Mononuclear cell (primary cell): Measurements from ENCODE around the gene STEAP1. TPM values are rescaled to one million over a fixed set of nuclear protein-coding genes. Genes with fewer than 3 reads are reported as not detected.
"Not testable (repeated sequence)": the region's sequence is repeated elsewhere in the genome, so short reads cannot be mapped to it uniquely, and the experiment has no call there.

Experiments
- H3K27me3 ChIP-seq: 2 replicates; pipeline ENCODE4 v1.6.0; 2011; ENCODE audit warnings: low read length, control low read depth; ENCODE audit not compliant: insufficient read depth
- H3K4me1 ChIP-seq: 2 replicates; pipeline ENCODE4 v1.5.1; 2011; ENCODE audit warnings: mild to moderate bottlenecking, low read length, control low read depth; ENCODE audit not compliant: insufficient read depth
- H3K4me3 ChIP-seq: 2 replicates; pipeline ENCODE4 v1.5.1; 2011; ENCODE audit warnings: mild to moderate bottlenecking, low read length, moderate library complexity
- H3K9me3 ChIP-seq: 2 replicates; pipeline ENCODE4 v1.5.1; 2011; ENCODE audit warnings: low read depth, mild to moderate bottlenecking, control low read depth, low read length
- total RNA-seq: library from RNA; depleted of rRNA; stranded (reverse); fragments of >200 nt; gene quantifications from one replicate; pipeline ENCODE4 v1.2.3, GENCODE V29; 2012

Gene STEAP1
- 0.21 TPM for total RNA-seq

DNA sequence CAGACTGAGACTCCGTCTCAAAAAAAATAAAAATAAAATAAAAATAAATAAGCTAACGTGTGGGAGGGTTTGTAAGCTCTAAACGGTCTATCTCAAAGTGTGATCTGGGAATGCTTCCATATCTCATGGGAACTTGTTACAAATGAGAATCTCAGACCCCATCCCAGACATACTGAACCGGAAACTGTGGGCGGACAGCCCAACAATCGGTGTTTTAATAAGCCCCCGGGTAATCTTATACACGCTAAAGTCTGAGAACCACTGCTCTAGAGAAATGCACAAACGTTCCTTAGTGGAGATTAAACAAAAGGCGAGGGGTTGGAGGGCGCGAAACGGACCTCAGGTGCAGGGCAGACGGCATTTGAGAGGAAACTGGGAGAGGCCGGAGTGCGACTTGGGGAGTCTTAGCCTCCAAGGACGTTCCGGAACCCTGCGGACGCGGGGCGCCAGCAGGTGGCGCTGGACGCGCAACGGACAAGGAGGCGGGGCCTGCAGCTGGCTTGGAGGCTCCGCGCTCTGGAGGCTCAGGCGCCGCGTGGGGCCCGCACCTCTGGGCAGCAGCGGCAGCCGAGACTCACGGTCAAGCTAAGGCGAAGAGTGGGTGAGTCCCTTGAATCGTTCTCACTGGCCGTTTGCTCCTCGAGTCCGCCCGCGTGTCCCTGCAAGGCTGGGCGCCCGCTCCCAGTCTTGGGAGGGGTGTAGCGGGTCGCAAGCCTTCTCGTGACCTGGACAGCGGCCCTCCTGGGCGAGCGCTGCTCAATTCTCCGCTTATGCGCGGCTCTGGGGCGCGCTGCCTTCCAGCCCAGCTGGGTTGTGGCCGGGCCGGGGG, at the start of gene STEAP1:
STEAP1 (plus strand) TSS at position 527 of the 829 bp plus-strand sequence. CDS start 5,320 bp downstream, outside the sequence.
- not testable (repeated sequence) for H3K9me3 ChIP-seq, H3K27me3 ChIP-seq, H3K4me1 ChIP-seq
- peak within 1 kb of the TSS; percentile 15 for H3K4me3 ChIP-seq

DNA sequence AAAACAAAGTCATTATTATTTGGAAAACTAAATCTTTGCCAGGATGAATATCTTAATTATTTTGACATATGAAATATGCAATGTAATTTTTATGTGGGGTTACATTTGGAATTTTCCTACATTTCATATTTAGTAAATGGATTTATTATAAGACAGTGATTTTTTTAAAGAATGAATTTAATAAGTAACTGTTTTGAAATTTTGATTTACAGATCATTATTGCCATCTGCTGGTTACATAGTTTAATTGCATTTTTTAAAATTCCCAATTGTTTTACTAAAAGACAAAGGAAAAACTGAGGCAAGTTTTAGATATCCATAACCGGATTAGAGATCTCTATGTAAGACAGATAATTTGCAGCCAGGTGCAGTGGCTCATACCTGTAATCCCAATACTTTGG, 39.3 kb upstream of the STEAP1 start:
- not testable (repeated sequence) for H3K4me3 ChIP-seq, H3K4me1 ChIP-seq, H3K9me3 ChIP-seq
- peaks cover 10% of the 10 kb centered on the region for H3K27me3 ChIP-seq

DNA sequence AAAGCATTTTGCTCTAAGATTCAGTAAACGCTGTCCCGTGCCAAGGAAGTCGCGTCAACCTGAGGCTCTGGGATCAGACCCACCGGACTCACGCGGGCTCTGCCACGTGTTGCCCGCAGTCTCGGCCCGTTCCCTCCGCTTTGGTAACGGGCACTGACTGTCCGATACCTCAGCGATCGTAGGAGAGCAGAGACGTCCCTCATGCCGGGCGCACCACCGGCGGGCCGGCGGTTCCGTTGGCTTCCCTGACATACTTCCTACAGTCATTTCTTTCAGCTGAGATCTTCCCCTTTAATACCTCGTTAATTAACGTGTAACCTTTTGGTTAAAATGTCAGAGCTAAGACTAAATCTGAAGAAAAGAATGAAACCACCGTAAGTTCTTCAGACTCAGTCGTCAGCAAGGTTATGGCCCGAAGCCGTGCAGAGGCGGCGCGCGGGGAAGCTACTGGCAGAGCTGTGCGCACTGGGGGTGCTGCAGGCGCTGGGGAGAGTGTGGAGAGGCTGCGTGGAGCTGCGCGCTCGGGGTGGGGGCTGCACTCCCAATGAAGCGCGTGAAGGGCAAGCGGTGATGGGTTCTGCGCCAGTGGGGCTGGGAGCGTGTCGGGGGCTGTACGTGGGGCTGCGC, 35.6 kb upstream of the STEAP1 start:
- H3K9me3 ChIP-seq, H3K4me3 ChIP-seq, H3K4me1 ChIP-seq: not testable (repeated sequence)
- peaks cover 12% of the 10 kb centered on the region for H3K27me3 ChIP-seq

DNA sequence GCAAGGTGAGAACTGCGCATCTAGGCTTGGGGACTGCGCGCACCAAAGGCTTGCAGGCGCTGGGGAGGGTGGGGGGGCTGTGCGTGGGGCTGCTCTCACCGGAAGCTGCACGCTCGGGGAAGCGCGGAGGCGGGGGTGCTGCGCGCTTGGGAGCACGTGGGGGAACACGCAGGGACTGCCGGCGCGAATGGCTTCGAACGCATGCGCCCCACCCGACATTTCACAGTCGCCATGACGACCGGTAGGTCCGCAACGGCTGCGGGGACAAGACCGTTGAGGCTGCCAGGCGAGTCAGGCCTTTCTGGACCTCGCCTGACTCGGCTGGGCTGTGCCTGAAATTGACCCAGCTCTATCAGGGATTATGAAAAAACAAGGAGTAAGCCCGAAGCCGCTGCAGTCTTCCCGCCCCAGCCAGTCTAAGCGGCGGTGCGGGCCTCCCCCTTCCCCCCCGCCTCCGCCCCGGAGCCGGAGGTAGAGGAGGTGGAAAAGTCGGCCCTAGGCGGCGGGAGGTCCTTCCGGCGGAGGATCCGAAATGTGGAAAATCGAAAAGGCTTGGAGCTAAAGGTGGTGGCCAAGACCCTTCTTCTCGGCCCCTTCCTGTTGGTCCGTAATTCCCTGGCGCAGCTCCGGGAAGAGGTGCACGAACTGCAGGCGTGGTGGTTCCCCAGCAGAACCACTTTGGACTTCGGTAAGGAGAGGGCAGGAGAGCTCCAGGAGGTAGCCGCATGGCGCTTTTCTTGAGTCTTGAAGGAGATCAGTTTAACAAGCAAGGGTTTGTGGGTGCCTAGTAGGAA, 34.9 kb upstream of the STEAP1 start:
- Histone ChIP-seq H3K27me3 (peaks cover 12% of the 10 kb centered on the region), H3K4me1 (no peaks in the 10 kb centered on the region), H3K9me3 (no peaks in the 10 kb centered on the region), H3K4me3 (no peak overlapping the region)

DNA sequence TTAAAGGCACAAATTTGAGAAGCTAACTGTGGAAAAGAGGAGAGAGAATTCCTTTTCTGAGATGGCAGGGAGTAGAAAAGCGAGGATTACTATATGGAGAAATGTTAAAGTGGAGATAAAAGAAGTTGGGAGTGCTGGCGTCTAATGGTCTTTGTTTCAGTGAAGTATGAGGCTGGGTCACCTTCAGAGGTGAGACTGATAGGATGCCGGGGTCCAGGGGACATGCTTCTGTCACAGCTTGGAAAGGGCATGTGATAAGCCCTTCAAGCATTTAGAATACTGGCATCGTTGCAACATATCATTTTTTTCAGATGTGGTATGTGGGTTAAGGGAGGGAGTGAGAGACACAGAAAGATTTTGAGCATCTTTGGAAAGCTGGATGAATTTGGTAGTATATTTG, 34.1 kb upstream of the STEAP1 start:
- H3K4me3 ChIP-seq, H3K9me3 ChIP-seq, H3K4me1 ChIP-seq: not testable (repeated sequence)
- H3K27me3 ChIP-seq: peaks cover 12% of the 10 kb centered on the region

DNA sequence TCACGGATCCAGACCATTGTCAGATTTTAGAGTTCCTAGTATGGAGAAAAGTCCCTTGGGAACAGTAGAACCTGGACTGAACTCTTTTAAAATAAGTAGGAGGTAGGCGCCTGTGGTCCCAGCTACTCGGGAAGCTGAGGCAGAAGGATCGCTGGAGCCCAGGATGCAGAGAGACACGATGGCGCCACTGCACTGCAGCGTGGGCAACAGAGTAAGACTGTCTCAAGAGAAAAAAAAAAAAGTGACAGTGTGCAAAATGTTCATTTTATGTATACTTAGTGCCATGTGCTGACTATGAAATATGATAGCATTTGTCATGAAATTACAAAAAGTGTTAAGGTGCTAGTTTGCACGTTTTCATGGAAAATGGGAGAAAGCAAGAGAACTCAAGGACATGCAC, 22.5 kb upstream of the STEAP1 start:
- not testable (repeated sequence) for H3K9me3 ChIP-seq

DNA sequence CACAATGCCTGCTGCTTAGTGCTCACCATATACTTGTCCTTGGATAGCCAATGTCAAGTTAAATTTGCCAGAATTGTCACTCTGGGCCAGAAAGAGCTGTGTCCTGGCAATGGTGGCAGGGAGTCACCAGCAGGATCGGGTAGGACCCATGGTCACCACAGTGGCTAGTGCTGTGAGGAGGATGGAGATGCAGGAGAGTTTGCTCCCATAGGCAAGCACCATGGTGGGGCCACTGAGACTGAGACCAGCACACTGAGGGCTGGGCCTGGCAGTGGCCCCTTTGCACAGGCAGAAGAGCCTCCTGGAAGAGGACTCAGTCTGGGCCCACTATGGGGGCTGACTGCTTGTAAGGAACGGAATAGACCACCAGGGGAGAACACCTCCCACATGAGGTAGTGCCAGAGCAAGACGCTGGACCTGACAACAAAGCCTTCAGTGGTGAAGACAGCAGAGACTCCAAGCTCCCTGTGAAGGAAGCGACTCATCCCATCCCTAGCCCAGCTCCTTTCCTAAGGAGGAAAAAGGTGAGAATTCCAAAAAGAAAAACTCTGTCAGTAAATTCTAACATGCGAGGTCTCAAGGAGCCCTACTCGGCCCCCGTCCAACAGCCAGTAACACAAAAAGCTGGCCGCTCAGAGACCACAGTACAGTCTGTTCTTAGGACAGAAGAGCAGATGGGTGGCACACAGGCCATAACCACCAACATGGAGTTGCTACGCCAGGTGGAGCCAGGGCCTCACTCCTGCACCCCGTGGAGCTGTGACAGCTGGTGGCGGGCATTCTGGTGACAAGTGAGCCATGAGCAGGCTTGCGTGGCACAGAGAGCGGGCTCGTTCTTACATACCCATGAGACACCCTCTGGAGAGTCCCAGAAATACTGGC, 6.9 kb upstream of the STEAP1 start:
- H3K9me3 ChIP-seq, H3K4me3 ChIP-seq, H3K4me1 ChIP-seq, H3K27me3 ChIP-seq: not testable (repeated sequence)

More for the DNA sequence above, 22.5 kb upstream of the STEAP1 start:
- not testable (repeated sequence) for H3K4me3 ChIP-seq, H3K27me3 ChIP-seq, H3K4me1 ChIP-seq

DNA sequence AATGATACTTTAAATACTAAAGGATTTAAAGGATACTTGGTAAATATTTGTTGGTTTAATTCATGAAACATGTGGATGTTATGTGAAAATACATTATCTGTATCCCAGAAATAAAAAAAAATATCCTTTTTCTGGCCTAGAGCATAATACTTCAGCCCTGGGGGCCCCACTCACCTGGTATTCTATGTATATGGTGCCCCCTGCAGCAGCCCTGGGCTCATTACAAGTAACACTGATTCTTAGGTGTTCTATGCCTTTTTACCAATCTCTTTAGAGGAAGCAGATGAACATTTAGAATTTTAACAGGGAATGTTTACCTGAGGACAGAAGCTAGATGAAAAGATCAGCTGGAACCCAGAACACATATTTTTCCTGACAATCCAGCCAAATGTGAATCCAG, 4.8 kb upstream of the STEAP1 start:
- H3K9me3 ChIP-seq, H3K27me3 ChIP-seq, H3K4me3 ChIP-seq, H3K4me1 ChIP-seq: not testable (repeated sequence)

DNA sequence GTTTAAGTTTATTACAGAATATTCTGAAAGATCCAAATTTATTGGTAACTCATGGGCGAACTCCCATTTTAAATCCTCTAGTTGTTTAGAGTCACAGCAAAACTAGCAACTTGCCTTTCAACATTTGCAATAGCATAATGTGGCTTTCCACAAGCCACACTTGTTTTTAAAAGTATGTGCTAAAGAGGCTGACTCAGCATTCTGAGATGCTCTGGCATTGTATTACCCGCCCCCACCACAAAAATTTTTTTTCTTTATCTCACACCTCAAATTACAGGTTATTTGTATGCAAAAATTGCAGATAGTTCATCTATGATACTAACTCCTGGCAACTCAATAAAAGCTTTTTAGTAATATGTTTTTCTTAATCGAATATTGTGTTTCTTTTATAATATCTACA, 2.4 kb upstream of the STEAP1 start:
- not testable (repeated sequence) for H3K27me3 ChIP-seq, H3K4me1 ChIP-seq, H3K9me3 ChIP-seq, H3K4me3 ChIP-seq

DNA sequence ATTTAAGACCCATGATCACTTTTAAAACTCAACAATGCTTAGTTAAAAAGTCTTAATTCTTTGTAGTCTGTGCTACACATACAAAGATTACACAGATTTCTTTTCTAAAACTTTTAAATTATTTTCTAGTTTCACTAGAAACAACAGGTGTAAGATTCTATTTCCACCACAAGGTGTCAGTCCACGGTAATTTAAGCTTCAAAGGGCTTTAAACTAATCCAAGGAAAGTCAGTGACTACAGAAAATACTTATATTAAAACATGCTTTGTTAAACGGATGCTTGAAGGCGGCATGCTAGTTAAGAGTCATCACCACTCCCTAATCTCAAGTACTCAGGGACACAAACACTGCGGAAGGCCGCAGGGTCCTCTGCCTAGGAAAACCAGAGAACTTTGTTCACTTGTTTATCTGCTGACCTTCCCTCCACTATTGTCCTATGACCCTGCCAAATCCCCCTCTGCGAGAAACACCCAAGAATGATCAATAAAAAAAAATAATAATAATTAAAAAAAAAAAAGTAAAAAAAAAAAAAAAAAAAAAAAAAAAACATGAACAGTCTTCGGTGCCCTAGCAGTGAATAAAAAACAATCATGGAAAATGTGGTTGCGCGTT, 1.5 kb upstream of the STEAP1 start:
- H3K4me3 ChIP-seq: not testable (repeated sequence)

DNA sequence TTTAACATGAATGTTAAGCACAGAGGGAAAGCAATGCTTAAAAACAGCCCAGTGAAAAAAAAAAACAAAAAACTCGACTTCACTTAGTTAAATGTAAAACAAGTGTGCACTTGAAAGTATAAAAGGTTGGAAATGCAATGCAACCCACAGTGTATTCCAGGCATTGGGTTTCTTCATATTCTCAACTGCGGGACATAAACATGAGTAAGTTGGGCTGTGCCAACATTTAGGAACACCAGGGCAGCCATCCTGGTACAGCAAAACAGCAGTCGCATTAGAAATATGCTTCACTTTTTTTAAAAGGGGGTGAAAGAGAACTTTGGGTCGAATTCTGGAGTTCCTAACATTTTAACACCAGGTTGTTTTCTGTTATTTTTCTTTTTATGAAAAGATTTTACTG, 937 bp downstream of the STEAP1 start:
- Histone ChIP-seq H3K4me3 (no peak overlapping the region), H3K4me1 (peaks cover 9% of the 10 kb centered on the region), H3K27me3 (peaks cover 7% of the 10 kb centered on the region), H3K9me3 (no peaks in the 10 kb centered on the region)

More for the DNA sequence above, 1.5 kb upstream of the STEAP1 start:
- H3K9me3 ChIP-seq, H3K27me3 ChIP-seq, H3K4me1 ChIP-seq: not testable (repeated sequence)

DNA sequence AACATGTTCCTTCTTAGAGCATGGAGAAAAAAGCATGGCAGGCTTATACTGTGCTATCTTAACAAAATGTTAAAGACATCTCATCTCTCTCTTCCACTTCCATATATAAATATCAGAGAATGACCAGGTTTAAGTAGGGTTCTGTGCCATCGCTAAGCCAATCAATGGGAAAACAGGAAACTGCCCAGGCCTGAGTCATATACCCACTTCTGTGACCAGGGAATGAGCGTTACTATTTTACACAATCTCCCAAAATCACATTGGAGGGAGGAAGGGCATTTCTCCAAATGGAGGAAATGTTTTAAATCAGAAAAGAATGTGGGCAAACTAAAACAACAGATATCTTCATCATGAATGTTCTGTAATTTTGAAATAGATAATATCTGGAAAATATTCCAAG, 3.1 kb downstream of the STEAP1 start:
- not testable (repeated sequence) for H3K4me1 ChIP-seq, H3K27me3 ChIP-seq, H3K9me3 ChIP-seq, H3K4me3 ChIP-seq

DNA sequence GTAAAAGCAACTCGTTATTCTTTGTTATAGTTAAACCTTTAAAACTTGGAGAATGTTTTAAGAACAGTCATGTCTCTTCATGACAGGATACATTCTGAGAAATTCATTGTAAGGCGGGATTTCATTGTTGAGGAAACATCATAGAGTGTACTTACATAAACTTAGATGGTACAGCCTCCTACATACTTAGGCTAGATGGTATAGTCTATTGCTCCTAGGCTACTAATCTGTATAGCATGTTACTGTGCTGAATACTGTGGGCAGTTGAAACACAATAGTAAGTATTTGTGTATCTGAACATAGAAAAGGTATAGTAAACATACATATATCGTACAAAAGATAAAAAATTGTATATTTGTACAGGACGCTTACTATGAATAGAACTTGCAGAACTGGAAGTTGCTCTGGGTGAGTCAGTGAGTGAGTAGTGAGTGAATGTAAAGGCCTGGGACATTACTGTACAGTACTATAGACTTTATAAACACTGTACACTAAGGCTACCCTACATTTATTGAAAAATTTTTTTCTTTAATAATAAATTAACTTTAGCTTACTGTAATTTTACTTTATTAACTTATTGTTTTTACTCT, 3.6 kb downstream of the STEAP1 start:
- H3K9me3 ChIP-seq, H3K4me1 ChIP-seq, H3K4me3 ChIP-seq, H3K27me3 ChIP-seq: not testable (repeated sequence)

DNA sequence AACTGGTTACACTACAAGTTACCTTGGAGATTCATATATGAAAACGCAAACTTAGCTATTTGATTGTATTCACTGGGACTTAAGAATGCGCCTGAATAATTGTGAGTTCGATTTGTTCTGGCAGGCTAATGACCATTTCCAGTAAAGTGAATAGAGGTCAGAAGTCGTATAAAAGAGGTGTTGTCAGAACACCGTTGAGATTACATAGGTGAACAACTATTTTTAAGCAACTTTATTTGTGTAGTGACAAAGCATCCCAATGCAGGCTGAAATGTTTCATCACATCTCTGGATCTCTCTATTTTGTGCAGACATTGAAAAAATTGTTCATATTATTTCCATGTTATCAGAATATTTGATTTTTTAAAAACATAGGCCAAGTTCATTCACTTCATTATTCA, 9.3 kb downstream of the STEAP1 start:
- no peaks in the 10 kb centered on the region for H3K27me3 ChIP-seq

More for the DNA sequence above, 9.3 kb downstream of the STEAP1 start:
- no peaks in the 10 kb centered on the region for H3K9me3 ChIP-seq
- no peaks in the 10 kb centered on the region for H3K4me1 ChIP-seq
- H3K4me3 ChIP-seq: no peak overlapping the region
